HG03139 (cell line): ENCODE measurements around the gene AMD1.
"Not testable (repeated sequence)": the region's sequence is repeated elsewhere in the genome, so short reads cannot be mapped to it uniquely, and the experiment has no call there.

Experiments
- ATAC-seq: cut with Tn5 transposase; IDR thresholded peaks from one replicate; pipeline ENCODE4 v1.9.1; 2021; ENCODE audit not compliant: unreplicated experiment

Gene AMD1

GRCh38 chr6:110876806-110877564, 2.4 kb downstream of the AMD1 start:
- no peak for ATAC-seq

GRCh38 chr6:110877569-110877968, 3.0 kb downstream of the AMD1 start:
- no peak for ATAC-seq

- ATAC-seq: no peak
These were observed 4.4 kb downstream of the AMD1 start for GRCh38 chr6:110878751-110879522.

DNA sequence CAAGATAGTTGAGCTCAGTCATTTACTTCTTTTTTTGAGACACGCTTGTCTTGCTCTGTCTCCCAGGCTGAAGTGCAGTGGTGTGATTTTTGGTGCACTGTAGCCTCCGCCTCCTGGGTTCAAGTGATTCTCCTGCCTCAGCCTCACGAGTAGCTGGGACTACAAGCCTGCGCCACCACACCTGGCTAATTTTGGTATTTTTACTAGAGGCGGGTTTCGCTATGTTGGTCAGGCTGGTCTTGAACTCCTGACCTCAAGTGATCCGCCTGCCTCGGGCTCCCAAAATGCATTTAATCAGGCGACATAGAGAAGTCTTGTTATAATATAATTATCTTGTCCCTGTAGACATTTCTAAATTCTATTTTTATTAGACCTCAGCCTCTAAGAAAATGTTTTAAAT, 6.1 kb downstream of the AMD1 start:
- ATAC-seq: no peak

DNA sequence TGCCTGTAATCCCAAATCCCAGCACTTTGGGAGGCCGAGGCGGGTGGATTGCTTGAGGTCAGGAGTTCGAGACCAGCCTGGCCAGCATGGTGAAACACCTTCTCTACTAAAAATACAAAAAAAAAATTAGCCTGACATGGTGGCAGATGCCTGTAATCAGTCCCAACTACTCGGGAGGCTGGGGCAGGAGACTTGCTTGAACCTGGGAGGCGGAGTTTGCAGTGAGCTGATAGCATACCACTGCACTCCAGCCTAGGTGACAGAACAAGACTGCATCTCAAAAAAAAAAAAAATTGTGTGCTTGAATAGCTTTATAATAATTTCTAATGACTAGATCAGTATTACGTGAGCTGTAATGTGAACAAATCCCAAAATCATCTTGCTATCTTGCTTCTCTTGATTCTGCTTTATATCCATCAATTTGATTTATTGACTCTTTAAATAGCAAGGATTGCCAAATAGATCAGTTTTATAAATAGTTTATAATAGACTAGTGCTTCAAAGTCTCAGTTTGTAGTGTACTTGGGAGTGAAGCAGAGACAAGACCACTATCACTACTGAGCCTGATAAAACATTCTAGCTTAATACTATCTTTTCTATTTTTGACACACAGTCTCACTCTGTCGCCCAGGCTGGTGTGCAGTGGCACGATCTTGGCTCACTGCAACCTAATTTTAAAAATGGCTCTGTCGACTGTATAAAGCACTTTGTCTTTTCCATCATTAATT, 7.1 kb downstream of the AMD1 start:
- no peak for ATAC-seq

DNA sequence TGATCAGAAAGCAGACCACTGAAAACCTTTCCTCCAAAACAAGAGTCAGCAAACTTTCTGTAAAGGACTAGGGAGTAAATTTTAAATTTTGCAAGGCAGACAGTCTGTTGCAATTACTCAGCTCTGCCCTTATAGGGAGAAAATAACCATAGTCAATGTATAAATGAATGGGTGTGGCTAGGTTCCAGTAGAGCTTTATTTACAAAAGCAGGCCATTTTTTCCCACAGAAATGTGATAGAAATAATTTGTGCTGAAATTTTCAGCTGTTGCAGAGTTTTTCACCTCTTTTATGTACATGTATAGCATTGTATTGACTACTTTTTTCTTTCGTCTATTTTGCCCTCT, 7.7 kb downstream of the AMD1 start:
- no peak for ATAC-seq

GRCh38 chr6:110882824-110883554, 8.4 kb downstream of the AMD1 start:
- no peak for ATAC-seq

DNA sequence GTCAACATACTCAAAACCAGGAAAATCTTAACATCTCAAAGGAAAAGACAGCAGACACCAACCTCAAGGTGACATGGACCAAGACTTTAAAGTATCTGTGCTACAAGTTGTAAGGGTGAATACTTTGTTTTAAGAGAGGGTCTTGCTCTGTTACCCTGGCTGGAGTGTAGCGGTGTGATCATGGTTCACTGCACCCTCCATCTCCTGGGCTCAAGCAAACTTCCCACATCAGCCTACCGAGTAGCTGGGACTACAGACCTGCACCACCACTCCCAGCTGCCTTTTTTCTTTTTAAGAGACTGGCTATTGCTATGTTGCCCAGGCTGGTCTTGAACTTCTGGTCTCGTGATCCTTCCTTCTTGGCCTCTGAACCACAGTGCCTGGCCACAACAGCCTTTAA, 9.7 kb downstream of the AMD1 start:
- ATAC-seq: no peak

GRCh38 chr6:110885526-110885925, 10.9 kb downstream of the AMD1 start:
- no peak for ATAC-seq

- no peak for ATAC-seq
These were observed 12.1 kb downstream of the AMD1 start for GRCh38 chr6:110886555-110887167.

- ATAC-seq: no peak
These were observed 15.7 kb downstream of the AMD1 start for GRCh38 chr6:110890288-110890687.

DNA sequence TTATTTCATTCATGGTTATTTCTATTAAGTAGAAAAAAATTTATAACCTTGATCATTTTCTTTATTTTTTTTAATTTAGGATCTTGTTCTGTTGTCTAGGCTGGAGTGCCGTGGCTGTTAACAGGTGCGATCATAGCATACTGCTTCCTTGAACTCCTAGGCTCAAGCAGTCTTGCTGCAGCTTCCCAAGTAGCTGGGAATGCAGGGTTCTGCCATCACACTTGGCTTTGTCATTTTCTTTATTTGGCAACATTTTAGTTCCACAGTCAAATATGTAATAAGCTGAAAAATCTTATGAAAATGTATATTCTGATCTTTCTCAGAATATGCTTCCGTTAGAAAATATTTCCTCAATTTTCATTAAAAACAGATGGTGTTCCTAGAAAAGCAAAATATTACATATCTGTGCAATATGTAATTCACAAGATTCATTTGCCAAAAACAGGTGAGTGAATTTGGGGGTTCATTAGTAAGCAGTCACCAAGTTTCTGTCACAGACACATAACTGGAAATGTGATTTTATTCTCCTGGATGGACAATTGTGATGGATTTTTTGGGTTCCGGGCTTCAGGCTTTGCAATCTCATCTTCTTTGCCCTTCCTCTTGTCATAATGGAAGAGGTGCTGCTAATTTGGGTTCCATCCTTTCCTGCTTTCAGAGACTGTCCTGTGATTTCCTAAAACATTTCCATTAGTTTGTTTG, 21.5 kb downstream of the AMD1 start:
- ATAC-seq: no peak

- no peak for ATAC-seq
These were observed 22.8 kb downstream of the AMD1 start for GRCh38 chr6:110897433-110897832.

- no peak for ATAC-seq
These were observed 23.5 kb downstream of the AMD1 start for GRCh38 chr6:110898111-110898510.

GRCh38 chr6:110900028-110900598, 25.5 kb downstream of the AMD1 start:
- no peak for ATAC-seq

GRCh38 chr6:110901601-110902000, 27.0 kb downstream of the AMD1 start:
- not testable (repeated sequence) for ATAC-seq

DNA sequence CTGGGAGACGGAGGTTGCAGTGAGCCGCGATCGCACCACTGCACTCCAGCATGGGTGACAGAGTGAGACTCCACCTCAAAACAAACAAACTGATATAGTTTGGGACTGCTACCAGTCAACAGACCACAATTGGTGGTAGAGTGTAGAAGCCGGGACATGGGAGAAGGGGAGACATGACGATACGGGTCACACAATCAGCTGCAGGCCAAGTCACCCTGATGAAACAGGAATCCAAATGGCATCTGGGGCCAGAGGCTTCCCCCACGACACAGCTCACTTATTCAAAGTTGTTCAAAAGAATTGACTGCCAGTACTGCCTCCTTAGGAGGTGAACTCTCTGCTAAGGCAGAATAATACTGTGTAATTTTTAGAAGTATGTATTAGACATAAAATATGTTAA, 27.5 kb downstream of the AMD1 start:
- no peak for ATAC-seq

- not testable (repeated sequence) for ATAC-seq
These were observed 31.7 kb downstream of the AMD1 start for GRCh38 chr6:110906273-110906672.

GRCh38 chr6:110930781-110931180, 56.2 kb downstream of the AMD1 start:
- ATAC-seq: no peak

DNA sequence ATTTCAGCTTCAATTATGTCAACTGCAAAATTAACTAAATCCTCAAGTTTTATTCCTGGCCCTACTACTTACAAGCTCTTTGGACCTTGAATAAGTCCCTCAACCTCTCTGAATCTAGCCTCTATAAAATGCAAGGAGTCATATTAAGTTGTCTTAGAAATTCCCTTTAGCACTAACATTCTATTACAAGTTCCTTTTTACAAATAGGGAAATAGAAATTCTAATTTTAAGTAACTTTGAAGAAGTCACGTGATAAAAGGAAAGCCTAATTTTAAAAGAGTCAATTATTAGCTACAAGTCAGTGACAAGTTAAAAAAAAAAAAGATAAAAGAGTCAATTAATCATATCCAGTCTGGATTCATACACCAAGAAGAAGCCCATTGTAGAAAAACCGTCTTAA, 59.3 kb downstream of the AMD1 start:
- no peak for ATAC-seq
